ENCODE measurements around the gene PHLPP2. TPM values are rescaled to one million over a fixed set of nuclear protein-coding genes. Genes with fewer than 3 reads are reported as not detected.
A peak's percentile ranks its signal among the peaks of the same experiment; 100 is the strongest.
"Not testable (repeated sequence)": the region's sequence is repeated elsewhere in the genome, so short reads cannot be mapped to it uniquely, and the experiment has no call there.

Gene PHLPP2
- total RNA-seq, 2 donors from 2014 or later, result 9.9 to 13.3 TPM

- Mint-ChIP-seq H3K27ac (no peak overlapping the region), H3K4me3 (no peak overlapping the region), H3K9me3 (no peaks in the 10 kb centered on the region), H3K36me3 (ENCODE audit: insufficient read depth in 2 of 2) (no peaks in the 10 kb centered on the region), H3K4me1 (ENCODE audit: low read depth) (peaks cover 7% of the 10 kb centered on the region), H3K27me3 (ENCODE audit: low read depth) (no peaks in the 10 kb centered on the region)
- DNase-seq, result no peak
- ATAC-seq (replicated peaks in 1 of 2), result no peak
Measured at GRCh38 chr16:71709229-71709781, 15.2 kb downstream of the PHLPP2 start.

DNA sequence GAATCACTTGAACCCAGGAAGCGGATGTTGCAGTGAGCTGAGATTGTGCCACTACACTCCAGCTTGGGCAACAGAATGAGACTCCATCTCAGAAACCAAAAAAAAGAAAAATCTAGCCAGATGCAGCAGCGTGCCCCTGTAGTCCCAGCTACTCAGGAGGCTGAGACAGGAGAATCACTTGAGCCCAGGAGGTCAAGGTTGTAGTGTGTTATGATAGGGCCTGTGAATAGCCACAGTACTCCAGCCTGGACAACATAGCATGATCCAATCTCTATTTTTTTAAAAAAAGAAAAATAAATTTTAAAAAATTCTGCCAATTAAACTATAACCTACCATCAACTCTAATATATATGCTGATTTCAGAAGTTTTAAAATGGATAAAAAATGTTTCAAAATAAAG is 15.8 kb downstream of the PHLPP2 start:
- no peak overlapping the region for H3K27ac Mint-ChIP-seq
- H3K4me3 Mint-ChIP-seq, result no peak overlapping the region
- DNase-seq, result no peak
- H3K27me3 Mint-ChIP-seq (ENCODE audit: low read depth), result no peaks in the 10 kb centered on the region
- H3K4me1 Mint-ChIP-seq (ENCODE audit: low read depth), result peaks cover 7% of the 10 kb centered on the region
- no peak for ATAC-seq (replicated peaks in 1 of 2)
- H3K9me3 Mint-ChIP-seq, result no peaks in the 10 kb centered on the region
- no peaks in the 10 kb centered on the region for H3K36me3 Mint-ChIP-seq (ENCODE audit: insufficient read depth in 2 of 2)

- no peak overlapping the region for H3K27ac Mint-ChIP-seq
- DNase-seq, result no peak
- no peak for ATAC-seq (replicated peaks in 1 of 2)
- H3K9me3 Mint-ChIP-seq, result no peaks in the 10 kb centered on the region
- H3K27me3 Mint-ChIP-seq (ENCODE audit: low read depth), result no peaks in the 10 kb centered on the region
- H3K36me3 Mint-ChIP-seq (ENCODE audit: insufficient read depth in 2 of 2), result no peaks in the 10 kb centered on the region
- no peak overlapping the region for H3K4me3 Mint-ChIP-seq
- H3K4me1 Mint-ChIP-seq (ENCODE audit: low read depth), result peaks cover 7% of the 10 kb centered on the region
Measured at GRCh38 chr16:71707199-71707598, 17.3 kb downstream of the PHLPP2 start.

- ATAC-seq (replicated peaks in 1 of 2), result no peak
- DNase-seq, result no peak
- Mint-ChIP-seq H3K27ac (no peak overlapping the region), H3K36me3 (ENCODE audit: insufficient read depth in 2 of 2) (no peaks in the 10 kb centered on the region), H3K4me3 (no peak overlapping the region), H3K9me3 (no peaks in the 10 kb centered on the region), H3K4me1 (ENCODE audit: low read depth) (no peaks in the 10 kb centered on the region), H3K27me3 (ENCODE audit: low read depth) (no peaks in the 10 kb centered on the region)
Measured at GRCh38 chr16:71706046-71706445, 18.5 kb downstream of the PHLPP2 start.

DNA sequence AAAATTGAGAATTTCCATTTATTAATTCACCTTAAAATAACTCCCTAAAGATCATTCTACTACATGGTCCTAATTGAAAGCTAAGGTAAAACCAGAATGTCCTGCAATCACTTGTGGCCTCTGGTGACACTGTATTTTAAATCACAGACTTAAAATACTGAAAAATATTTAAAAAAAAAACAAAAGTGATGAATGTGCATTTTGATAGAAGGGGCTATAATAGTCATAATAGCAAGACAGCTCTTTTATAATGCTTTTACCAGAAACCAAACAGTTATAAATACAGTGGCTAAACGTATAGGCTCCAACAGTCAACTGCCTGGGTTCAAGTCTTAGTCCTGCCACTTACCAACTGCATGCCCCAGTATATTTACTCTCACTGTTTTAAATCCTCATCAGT is 21.2 kb downstream of the PHLPP2 start:
- ATAC-seq (replicated peaks in 1 of 2) (no peak), DNase-seq (no peak)
- Mint-ChIP-seq H3K4me3 (no peak overlapping the region), H3K27me3 (ENCODE audit: low read depth) (no peaks in the 10 kb centered on the region), H3K36me3 (ENCODE audit: insufficient read depth in 2 of 2) (no peaks in the 10 kb centered on the region), H3K9me3 (no peaks in the 10 kb centered on the region), H3K27ac (no peak overlapping the region), H3K4me1 (ENCODE audit: low read depth) (no peaks in the 10 kb centered on the region)

- DNase-seq (no peak), ATAC-seq (replicated peaks in 1 of 2) (no peak)
- H3K27me3 Mint-ChIP-seq (ENCODE audit: low read depth), result no peaks in the 10 kb centered on the region
- H3K27ac Mint-ChIP-seq, result no peak overlapping the region
- no peaks in the 10 kb centered on the region for H3K4me1 Mint-ChIP-seq (ENCODE audit: low read depth)
- H3K36me3 Mint-ChIP-seq (ENCODE audit: insufficient read depth in 2 of 2), result no peaks in the 10 kb centered on the region
- no peak overlapping the region for H3K4me3 Mint-ChIP-seq
- no peaks in the 10 kb centered on the region for H3K9me3 Mint-ChIP-seq
Measured at GRCh38 chr16:71700831-71701230, 23.7 kb downstream of the PHLPP2 start.

GRCh38 chr16:71698491-71698890 is 26.0 kb downstream of the PHLPP2 start:
- H3K4me3 Mint-ChIP-seq, result no peak overlapping the region
- no peaks in the 10 kb centered on the region for H3K9me3 Mint-ChIP-seq
- no peak for ATAC-seq (replicated peaks in 1 of 2)

DNA sequence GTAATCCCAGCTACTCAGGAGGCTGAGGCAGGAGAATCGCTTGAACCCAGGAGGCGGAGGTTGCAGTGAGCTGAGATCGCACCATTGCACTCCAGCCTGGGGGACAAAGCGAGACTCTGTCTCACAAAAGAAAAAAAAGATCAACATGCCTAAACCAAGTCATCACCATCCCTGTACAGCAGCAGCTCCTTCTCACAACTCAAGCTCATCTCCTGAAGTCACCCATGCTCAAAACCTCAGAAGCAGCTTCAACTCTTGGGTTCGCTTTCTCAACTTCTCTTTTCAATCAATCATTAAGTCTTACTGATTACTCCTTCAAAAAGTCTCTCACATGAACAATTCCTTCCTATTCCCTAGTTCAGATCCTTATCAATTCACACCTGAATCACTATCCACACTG is 31.3 kb downstream of the PHLPP2 start:
- H3K4me3 Mint-ChIP-seq, result no peak overlapping the region
- H3K27me3 Mint-ChIP-seq (ENCODE audit: low read depth), result no peaks in the 10 kb centered on the region
- H3K36me3 Mint-ChIP-seq (ENCODE audit: insufficient read depth in 2 of 2), result peaks cover 0 to 3% of the 10 kb centered on the region in 2 donors
- no peaks in the 10 kb centered on the region for H3K4me1 Mint-ChIP-seq (ENCODE audit: low read depth)
- ATAC-seq (replicated peaks in 1 of 2) (no peak), DNase-seq (no peak)
- H3K9me3 Mint-ChIP-seq, result no peaks in the 10 kb centered on the region
- no peak overlapping the region for H3K27ac Mint-ChIP-seq

More at GRCh38 chr16:71698491-71698890, 26.0 kb downstream of the PHLPP2 start:
- no peak for DNase-seq
- Mint-ChIP-seq H3K36me3 (ENCODE audit: insufficient read depth in 2 of 2) (no peaks in the 10 kb centered on the region), H3K4me1 (ENCODE audit: low read depth) (no peaks in the 10 kb centered on the region), H3K27me3 (ENCODE audit: low read depth) (no peaks in the 10 kb centered on the region), H3K27ac (no peak overlapping the region)

DNA sequence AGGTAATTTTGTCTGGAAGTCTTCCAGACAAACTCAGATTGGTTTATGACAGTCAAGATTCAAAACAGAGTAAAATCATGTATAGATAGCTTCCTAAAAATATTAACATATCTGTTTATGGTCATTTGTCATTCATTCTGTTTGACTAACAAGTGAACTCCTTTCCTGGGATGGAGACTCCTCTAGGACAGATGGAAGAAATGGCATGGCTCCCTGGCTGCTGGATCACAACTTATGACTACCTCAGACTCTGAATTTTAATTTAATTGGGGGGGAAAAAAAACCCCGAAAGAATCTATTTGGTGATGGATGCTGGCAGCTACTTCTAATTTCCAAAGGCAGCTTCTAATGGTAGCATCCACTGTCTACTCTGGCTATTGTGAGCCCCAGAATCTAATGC is 34.6 kb downstream of the PHLPP2 start:
- H3K4me1 Mint-ChIP-seq (ENCODE audit: low read depth), result no peaks in the 10 kb centered on the region
- no peak overlapping the region for H3K27ac Mint-ChIP-seq
- no peaks in the 10 kb centered on the region for H3K27me3 Mint-ChIP-seq (ENCODE audit: low read depth)
- no peak for DNase-seq
- no peak overlapping the region for H3K4me3 Mint-ChIP-seq
- H3K9me3 Mint-ChIP-seq, result no peaks in the 10 kb centered on the region
- ATAC-seq (replicated peaks in 1 of 2), result no peak
- H3K36me3 Mint-ChIP-seq (ENCODE audit: insufficient read depth in 2 of 2), result peaks cover 0 to 4% of the 10 kb centered on the region in 2 donors

DNA sequence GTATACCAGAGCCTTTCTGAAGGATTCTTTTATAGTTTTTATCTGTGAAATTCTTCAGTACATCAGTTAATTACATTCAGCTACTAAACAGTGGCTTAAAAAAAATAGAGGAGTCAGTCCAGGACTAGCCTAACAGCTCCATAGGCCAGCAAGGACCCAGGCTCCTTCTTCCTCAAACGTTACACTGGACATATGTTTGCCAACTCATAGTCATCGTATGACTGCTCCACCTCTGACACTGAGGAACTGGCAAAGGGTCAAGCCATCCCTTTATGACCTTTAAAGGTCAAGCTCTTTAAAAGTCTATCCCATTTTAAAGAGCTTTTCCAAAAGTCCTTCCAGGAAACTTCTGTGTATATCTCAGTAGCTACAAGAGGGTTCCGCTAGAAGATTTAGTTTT is 36.6 kb downstream of the PHLPP2 start:
- no peak for DNase-seq
- peaks cover 6 to 7% of the 10 kb centered on the region in 2 donors for H3K36me3 Mint-ChIP-seq (ENCODE audit: insufficient read depth in 2 of 2)
- no peak for ATAC-seq (replicated peaks in 1 of 2)
- peak overlapping the region; percentile 82 for H3K27ac Mint-ChIP-seq
- H3K4me1 Mint-ChIP-seq (ENCODE audit: low read depth), result no peaks in the 10 kb centered on the region
- H3K27me3 Mint-ChIP-seq (ENCODE audit: low read depth), result no peaks in the 10 kb centered on the region
- no peak overlapping the region for H3K4me3 Mint-ChIP-seq
- H3K9me3 Mint-ChIP-seq, result no peaks in the 10 kb centered on the region

DNA sequence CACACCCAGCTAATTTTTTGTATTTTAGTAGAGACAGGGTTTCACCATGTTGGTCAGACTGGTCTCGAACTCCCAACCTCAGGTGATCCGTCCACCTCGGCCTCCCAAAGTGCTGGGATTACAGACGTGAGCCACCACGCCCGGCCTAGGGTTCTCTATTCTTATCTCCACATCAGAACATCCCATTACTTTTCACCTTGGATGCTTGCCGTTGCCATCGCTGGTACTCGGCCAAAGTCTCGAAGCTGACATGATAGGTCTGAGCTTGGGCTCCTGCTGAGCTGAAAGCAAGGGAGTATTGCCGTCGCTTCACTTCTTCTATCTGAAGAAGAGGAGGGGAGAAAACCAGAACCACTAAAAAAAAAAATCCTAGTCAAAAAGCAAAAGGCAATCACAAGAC is 40.2 kb downstream of the PHLPP2 start:
- ATAC-seq (replicated peaks in 1 of 2); H3K4me3 Mint-ChIP-seq; DNase-seq; H3K27me3 Mint-ChIP-seq (ENCODE audit: low read depth); H3K27ac Mint-ChIP-seq; H3K9me3 Mint-ChIP-seq; H3K4me1 Mint-ChIP-seq (ENCODE audit: low read depth): not testable (repeated sequence)
- peaks cover 6 to 12% of the 10 kb centered on the region in 2 donors for H3K36me3 Mint-ChIP-seq (ENCODE audit: insufficient read depth in 2 of 2)

- ATAC-seq (replicated peaks in 1 of 2), result no peak
Measured at GRCh38 chr16:71681360-71681759, 43.1 kb downstream of the PHLPP2 start.

GRCh38 chr16:71676236-71676635 is 48.3 kb downstream of the PHLPP2 start:
- Mint-ChIP-seq H3K4me3 (no peak overlapping the region), H3K27me3 (ENCODE audit: low read depth) (no peaks in the 10 kb centered on the region), H3K27ac (no peak overlapping the region), H3K4me1 (ENCODE audit: low read depth) (peaks cover 4% of the 10 kb centered on the region), H3K36me3 (ENCODE audit: insufficient read depth in 2 of 2) (peaks cover 0 to 7% of the 10 kb centered on the region in 2 donors), H3K9me3 (no peaks in the 10 kb centered on the region)
- ATAC-seq (replicated peaks in 1 of 2), result no peak
- no peak for DNase-seq

More at GRCh38 chr16:71681360-71681759, 43.1 kb downstream of the PHLPP2 start:
- Mint-ChIP-seq H3K36me3 (ENCODE audit: insufficient read depth in 2 of 2) (peaks cover 8% of the 10 kb centered on the region in 2 donors), H3K4me3 (no peak overlapping the region), H3K27ac (no peak overlapping the region), H3K4me1 (ENCODE audit: low read depth) (no peaks in the 10 kb centered on the region), H3K27me3 (ENCODE audit: low read depth) (no peaks in the 10 kb centered on the region), H3K9me3 (no peaks in the 10 kb centered on the region)
- no peak for DNase-seq

- no peak for DNase-seq
- Mint-ChIP-seq H3K4me3 (no peak overlapping the region), H3K4me1 (ENCODE audit: low read depth) (peaks cover 4% of the 10 kb centered on the region), H3K27ac (no peak overlapping the region), H3K36me3 (ENCODE audit: insufficient read depth in 2 of 2) (peaks cover 0 to 7% of the 10 kb centered on the region in 2 donors), H3K27me3 (ENCODE audit: low read depth) (no peaks in the 10 kb centered on the region), H3K9me3 (no peaks in the 10 kb centered on the region)
- ATAC-seq (replicated peaks in 1 of 2), result no peak
Measured at GRCh38 chr16:71675380-71675779, 49.1 kb downstream of the PHLPP2 start.
